Left colon (tissue), 2 donors: ENCODE data around the gene IQGAP2. TPM values are rescaled to one million over a fixed set of nuclear protein-coding genes. Genes with fewer than 3 reads are reported as not detected.
A peak's percentile ranks its signal among the peaks of the same experiment; 100 is the strongest.
"Not testable (repeated sequence)": the region's sequence is repeated elsewhere in the genome, so short reads cannot be mapped to it uniquely, and the experiment has no call there.

Experiments used
- ATAC-seq: fragments of 200-7000 bp; cut with Tn5 transposase; one replicate; pipeline ENCODE4 v1.9.1; 2020; ENCODE audit warnings: mild to moderate bottlenecking, moderate library complexity
- DNase-seq, 2 donors: peaks; one replicate each; pipeline ENCODE4 v3.0.0-alpha.2; 2020
- intact Hi-C, 2 donors: fragments of 100-400 bp; cut with DNase I in 1 of 2; cut with micrococcal nuclease in 1 of 2; formaldehyde crosslinking; loops; one replicate each; pipeline versions ENCODE4 v1.11.2 to v1.14.0; 2022; cut with DNase I, micrococcal nuclease
- total RNA-seq, 2 donors: library from RNA; stranded (reverse); fragmentation: NEBNext Ultra II Directional; extraction: Animal tissue kit (Norgen Biotek cat#: 25700); gene quantifications; one replicate each; pipeline ENCODE4 v1.2.1, GENCODE V29; 2021
- donor health status: DM: no; HTN: no; CAD: no.
- donor health status: DM: yes; HTN: yes; CAD: no.

IQGAP2 gene
- total RNA-seq, 2 donors from 2014 or later: 104 to 123 TPM

DNA sequence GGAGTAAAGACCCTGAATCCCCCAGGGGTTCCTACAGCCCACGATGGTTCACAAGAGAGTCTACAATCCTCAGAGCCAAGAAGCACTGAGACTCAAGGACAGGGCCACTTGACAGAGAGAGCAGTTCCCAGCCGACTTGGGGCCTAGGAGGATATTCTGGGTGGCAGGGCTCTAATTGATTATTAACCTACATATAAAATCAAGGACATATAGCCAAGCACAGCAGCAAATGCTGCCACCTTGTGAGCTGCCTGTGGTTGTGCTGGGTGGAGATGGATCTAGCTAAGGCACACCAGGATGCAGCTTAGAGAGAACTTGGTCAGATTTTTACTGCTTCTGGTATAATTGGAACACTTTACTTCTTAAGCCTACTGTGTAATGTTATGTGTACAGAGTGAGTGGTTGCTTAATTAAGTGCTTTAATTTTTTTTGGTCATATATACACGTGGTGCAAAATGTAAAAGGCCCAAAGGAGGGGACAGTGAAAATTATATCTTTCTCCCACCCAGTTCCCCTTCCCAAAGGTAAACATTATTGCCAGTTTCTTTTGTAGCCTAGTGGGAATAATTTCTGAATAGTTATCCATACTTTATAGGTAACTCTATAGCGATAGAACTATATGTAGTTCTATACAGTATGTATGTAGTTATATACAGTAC is 141.3 kb downstream of the IQGAP2 start:
- intact Hi-C loops: loop anchor here in 1 of 2 donors (10.0 kb wide), 1 partner anchor 140 kb away; the partner anchor contains the start of gene IQGAP2
- ATAC-seq (peak; percentile 85), DNase-seq (peak; percentile 61 to 71)

DNA sequence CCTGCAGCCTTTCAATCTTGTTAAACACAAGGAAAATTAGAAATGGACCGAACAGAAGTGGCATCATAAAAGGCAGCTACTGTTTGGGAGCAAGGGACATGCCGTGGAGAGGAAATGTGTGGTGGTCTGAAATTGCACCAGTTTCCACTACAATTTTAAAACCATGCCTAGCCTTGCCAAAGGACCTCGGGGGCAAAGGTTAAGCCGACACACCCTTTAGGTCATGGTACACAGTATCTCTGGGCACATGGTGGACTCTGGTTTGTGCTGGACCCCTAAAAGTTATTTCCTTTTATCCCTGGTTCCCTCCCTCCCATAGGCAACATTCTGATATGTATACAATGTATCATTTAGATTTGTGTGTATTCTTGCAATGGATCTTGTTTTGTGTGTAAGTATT is 142.1 kb downstream of the IQGAP2 start:
- DNase-seq: no peak
- no peak for ATAC-seq
- intact Hi-C loops: loop anchor here in 1 of 2 donors (10.0 kb wide), 1 partner anchor 140 kb away; the partner anchor contains the start of gene IQGAP2

DNA sequence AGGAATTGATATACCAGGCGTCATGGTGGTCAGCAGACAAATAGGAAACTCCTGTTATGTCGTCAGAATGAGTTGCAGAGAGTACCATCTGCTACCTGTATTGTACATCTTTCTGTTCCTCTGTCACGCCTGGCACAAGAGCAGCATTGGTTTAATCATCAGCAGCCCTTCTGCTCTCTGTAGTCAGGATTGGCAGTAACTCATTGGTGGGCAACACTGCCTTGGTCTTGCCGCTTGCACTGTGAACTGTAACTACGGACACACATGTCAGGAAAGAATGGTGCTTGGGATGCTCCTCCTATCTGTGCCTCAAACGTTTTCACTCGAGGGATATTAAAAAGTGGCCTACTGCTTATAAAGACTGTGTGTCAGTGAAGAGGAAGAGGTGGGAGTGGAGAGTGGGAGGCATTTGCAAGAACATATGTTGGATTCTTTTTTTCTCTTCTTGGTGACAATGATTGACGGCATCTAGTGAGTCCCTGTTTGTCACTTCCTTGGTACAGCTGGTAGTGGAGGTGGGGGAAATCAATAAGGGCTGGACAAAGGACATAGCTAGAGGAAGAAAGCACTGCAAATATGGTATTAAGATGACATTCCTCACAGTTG is 143.5 kb downstream of the IQGAP2 start:
- no peak for DNase-seq
- ATAC-seq: no peak
- intact Hi-C loops: loop anchor here in 1 of 2 donors (10.0 kb wide), 1 partner anchor 142 kb away; the partner anchor contains the start of gene IQGAP2

DNA sequence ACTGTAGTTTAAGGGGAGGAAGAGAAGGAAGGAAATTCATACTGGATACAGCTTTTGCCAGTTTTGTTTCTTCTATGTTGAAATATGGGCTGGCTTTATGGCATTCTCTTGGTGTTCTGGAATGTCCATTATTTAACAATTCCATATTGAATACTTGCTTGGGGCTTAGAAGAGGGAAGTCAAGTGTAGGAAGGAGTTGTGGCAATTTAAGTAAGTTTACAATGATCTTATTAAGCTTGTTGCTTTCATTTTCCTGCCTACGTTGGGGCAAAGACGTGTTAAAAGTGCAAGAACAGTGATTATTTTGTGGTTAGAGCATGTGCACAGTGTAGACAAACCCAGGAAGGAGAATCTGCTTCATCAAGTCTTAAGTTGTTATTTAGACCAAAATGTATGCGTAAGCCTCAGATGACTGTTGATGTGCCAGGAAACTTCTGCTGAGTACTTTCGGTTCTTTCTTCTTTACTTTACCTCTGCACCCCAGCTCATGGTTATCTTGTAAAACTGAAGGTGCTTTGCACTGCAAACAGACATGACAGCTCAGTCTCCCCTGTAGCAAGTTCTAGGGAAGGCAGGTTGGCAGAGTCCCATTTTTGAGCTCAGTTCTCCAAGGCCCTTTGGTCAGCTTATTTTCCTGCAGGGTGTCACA is 144.3 kb downstream of the IQGAP2 start:
- DNase-seq: peak in 1 of 2 donors; percentile 15
- intact Hi-C loops: loop anchor here in 1 of 2 donors (10.0 kb wide), 1 partner anchor 143 kb away; the partner anchor contains the start of gene IQGAP2
- peak; percentile 39 for ATAC-seq

DNA sequence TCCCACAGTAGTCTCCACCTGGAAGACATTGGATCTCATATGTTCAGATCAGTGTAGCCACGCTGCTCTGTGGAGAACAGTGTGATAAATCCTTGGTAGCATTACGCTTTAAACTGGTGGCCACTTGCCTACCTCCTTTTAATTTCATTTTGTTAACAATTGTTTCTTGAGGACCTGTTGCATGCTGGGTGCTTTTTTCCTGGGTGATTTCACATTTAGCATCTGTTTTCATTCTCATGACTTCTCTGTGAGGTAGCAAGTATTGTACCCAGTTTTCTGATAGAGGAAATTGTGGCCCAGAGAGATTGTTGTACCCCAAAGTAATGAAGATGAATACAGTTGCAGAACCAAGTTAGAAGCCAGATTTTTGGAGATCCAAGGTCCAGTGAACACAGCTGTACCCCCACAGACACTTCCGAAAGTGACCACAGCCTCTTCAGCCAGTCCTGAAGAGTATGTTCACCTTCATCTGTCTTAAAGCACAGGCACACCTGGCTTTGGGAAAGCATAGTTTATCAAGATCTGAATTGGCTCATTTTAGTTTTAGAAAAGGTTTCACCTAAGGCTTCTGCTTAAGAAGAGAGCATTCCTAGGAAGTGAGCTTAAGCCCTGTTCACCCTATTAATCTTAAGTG is 144.9 kb downstream of the IQGAP2 start:
- DNase-seq: no peak
- intact Hi-C loops: loop anchor here in 1 of 2 donors (10.0 kb wide), 1 partner anchor 143 kb away; the partner anchor contains the start of gene IQGAP2
- no peak for ATAC-seq

DNA sequence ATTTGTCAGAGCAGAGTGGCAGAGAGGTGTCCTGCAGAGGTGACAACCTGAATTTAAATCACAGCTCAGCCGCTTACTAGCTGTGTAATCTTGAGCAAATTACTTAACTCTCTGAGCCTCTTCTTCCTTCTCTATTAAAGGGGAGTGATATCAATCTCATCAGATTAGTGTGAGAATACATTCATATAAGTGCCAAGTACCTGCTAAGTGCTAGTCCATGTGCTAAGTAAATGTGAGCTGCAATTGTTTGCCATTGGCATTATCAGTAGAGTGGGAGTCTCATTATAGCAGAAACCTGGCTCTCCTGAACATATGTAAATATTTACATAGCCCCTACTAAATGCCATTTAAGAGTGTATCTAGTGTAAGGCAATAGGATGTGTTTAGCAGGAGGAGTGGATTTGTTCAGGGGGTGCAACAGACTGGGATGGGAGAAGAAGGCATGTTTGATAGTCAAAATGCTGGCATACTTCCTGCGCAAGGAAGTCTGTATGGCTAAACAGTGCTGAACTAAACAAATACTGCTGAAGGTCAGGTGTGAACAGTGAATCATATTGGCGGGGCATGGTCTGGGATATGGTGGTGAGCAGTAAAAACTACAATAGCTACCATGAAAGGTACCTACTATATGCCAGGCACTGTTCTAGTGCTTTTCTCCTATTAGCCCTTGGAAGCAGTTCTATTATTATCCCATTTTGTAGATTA is 145.6 kb downstream of the IQGAP2 start:
- peak; percentile 27 to 52 for DNase-seq
- intact Hi-C loops: loop anchor here in 1 of 2 donors (10.0 kb wide), 1 partner anchor 144 kb away; the partner anchor contains the start of gene IQGAP2
- peak; percentile 84 for ATAC-seq

DNA sequence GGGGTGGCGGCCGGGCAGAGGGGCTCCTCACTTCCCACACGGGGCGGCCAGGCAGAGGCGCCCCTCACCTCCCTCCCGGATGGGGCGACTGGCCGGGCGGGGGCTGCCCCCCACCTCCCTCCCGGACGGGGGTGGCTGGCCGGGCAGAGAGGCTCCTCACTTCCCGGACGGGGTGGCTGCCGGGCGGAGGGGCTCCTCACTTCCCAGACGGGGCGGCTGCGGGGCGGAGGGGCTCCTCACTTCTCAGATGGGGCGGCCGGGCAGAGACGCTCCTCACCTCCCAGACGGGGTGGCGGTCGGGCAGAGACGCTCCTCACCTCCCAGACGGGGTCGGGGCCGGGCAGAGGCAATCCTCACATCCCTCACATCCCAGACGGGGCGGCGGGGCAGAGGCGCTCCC is 147.8 kb downstream of the IQGAP2 start:
- ATAC-seq, intact Hi-C loops, DNase-seq: not testable (repeated sequence)

DNA sequence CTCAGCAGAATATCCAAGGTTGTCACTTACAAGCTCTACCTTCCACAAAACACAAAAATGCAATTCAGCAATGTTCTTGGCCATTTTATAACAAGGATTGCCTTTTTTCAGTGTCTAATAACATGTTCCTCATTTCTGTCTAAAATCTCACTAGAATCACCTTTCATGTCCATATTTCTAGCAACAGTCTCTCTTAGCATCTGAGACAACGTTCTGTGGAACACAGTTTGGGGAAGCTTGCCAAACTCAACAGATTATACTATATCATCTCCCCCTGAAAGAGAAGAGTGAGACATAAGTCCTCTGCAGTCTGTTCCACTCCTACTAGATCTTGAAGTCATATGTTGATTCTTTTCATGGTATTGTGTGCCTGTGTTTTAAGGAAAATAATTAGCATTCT is 149.5 kb downstream of the IQGAP2 start:
- DNase-seq (no peak), ATAC-seq (no peak)
- intact Hi-C loops: no loop called here

DNA sequence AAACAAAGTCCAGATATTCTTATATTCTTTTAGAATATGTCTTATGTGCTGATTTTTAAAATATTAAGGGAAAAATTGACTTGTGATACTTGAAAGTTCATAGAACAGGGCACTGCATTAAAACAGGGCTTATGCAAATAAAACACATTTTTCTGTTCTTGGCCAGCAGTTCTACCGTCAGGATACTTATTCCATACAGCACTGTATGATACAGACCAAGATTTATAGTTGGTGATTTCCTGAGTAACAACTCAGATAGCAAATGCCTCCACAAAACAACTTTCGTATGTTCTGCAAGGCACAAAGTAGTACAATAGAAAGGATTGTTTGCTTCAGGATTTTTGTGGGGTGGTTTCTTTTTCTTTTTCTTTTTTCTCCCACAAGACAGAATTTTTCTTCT is 150.2 kb downstream of the IQGAP2 start:
- DNase-seq (no peak), ATAC-seq (no peak)
- intact Hi-C loops: no loop called here

DNA sequence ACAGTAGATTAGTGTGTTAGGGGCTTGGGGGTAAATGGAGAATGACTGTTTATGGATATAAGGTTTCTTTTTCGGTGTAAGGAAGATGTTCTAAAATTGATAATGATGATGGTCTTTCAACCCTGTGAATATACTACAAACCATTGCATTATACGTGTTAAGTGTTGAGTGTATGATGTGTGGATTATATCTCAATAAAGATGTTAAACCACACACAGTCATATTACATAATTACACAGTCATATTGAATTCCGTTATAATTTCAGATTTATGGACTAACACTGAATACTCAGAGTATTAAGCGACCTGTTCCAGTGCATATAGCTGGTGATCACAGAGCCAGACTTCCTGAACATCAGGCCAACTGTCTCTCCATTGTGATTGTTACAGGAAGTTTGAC is 152.0 kb downstream of the IQGAP2 start:
- no peak for ATAC-seq
- no peak for DNase-seq
- intact Hi-C loops: no loop called here

DNA sequence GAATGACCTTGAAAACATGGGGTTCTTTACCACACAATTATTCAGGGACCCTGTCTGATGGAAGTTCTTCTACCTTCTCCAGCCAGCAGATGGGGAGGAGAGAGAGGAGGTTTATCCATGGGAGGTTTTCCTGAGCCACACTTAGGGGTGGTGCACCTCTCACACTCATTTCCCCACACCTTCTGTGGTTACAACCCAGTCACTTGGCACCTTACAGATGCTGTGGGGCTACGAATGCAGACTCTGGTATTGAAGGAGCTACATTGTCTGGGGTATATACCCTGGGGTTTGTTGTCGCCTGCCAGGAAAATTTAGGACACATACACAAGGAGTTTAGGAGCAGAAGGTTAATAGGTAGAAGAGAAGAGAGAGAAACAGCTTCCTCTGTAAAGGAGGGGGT is 152.6 kb downstream of the IQGAP2 start:
- DNase-seq (no peak), ATAC-seq (no peak)
- intact Hi-C loops: no loop called here

DNA sequence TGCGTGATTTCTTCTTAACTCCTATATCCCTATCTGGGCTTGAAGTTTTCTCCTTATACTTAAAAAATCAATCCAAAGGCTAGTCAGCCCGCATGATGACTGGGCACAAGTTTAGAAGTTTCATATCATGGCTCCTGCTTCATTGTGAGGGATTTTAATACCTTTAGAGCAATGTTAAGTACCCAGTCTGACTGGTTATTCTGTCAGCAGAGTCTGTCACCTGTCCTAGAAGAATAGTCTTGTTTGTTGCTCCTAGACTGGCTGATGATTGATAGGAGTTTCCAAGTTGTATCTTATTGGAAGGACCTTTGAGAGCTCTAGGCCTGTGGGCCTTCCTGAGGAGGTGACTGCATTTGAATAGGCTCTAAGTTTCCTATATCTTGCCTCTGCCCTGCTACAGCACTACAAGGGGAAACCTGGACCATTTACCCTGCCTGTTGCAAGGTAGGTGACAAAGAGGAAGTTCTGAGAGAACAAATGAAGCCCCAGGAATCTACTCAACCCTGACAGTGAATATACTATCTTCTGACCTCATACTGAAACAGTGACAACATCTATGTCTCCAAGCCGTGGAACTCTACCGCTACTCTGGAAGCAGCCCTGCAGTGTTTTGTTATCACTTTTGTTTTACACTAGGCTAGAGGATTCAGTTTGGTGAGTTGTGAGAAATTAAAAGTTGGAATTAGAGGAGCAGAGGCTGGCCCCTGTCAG is 153.6 kb downstream of the IQGAP2 start:
- no peak for DNase-seq
- intact Hi-C loops: no loop called here
- peak; percentile 29 for ATAC-seq

DNA sequence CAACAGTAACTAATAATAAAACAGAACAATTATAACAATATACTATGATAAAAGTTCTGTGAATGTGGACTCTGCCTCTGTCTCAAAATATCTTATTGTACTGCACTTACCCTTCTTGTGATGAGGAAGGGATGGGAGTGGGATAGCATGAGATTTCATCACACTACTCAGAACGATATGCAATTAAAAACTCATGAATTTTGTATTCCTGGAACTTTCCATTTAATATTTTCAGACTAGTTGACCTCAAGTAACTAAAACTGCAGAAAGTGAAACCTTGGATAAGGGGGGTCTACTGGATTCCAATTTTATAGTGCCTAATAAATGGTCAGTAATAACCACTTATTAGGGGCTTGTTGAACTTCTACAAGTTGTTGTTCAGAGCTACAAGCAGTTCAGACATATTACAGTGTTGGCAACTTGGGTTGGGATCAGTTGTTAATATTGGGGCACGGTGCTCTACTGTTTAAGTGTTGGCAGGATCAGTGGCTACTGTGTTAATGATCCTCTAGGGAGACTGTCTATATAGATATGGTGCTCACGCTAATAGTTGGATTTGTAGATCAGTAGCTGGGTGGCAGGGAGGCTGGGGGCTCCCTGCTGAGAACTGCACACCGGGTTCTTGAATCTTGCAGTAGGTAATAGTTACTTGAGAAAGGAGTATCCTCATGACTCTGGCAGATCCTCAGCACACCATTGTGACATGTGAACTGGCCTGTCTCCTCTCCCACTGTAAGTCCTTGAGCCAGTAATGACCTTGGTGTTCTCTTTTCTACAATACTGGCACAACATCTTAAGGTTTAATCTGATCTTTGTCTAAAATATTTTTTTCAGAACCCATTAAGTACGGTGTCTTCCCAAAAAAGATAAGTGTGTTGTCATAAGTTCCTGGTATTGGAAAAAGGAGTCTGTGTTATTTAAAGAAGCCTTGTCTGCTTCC is 158.1 kb downstream of the IQGAP2 start:
- intact Hi-C loops: no loop called here
- DNase-seq (no peak), ATAC-seq (no peak)

DNA sequence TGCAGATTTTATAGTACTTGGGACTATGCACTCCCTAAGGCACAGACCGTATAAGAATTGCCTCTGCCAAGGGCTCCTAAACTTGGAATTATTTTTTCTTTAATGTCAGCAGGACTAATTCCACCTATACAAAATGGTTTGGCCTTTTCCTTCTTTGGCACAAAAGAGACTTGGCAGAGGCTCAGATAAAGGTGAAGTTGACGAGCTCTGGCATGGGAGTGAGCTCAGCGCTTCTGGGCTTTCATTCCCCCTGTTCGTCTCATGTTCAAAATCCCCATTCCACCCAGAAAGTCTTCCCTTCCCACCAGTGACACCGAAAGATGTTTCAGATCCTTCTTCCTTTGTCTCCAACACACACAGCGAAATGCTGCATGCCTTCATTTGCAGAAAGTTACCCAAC is 158.9 kb downstream of the IQGAP2 start:
- intact Hi-C loops: no loop called here
- DNase-seq: no peak
- no peak for ATAC-seq

DNA sequence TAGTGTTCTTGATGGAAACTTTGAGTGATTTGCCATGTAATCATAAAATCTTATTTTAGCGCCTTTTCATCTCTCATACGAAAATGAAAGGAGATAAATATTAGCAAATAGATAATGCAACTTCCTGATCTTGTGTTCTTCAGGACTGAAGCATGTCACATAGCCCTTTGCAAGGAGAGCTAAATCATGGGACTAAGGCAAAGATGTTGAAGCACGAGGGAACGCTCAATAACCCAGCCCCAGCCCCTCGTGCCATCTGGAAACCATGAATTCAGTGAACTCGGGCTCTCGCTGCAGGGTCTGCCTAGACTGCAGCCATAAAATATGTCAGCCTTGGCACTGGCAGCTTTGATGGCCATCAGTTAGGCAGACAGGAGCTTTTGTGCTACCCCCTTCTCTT is 161.9 kb downstream of the IQGAP2 start:
- intact Hi-C loops: no loop called here
- ATAC-seq: no peak
- no peak for DNase-seq

DNA sequence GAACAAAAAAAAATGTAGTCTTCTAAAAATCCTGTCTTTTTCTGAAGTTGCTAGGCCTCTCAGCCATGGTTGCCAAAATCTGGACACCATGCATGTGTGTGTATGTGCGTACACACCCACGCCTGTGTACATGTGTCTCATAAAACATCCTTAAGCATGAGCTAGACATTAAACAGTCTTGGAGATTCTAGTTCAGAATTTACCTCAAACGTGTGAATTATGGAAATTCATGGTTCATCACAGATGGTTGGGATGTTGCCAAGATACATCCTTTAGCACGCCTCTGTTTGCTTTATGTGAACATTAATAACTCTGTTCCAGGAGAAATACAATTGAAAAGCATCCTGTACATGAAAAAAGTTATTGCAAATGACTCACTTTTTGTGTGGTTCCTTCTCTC is 167.1 kb downstream of the IQGAP2 start:
- DNase-seq (no peak), ATAC-seq (no peak)
- intact Hi-C loops: no loop called here

DNA sequence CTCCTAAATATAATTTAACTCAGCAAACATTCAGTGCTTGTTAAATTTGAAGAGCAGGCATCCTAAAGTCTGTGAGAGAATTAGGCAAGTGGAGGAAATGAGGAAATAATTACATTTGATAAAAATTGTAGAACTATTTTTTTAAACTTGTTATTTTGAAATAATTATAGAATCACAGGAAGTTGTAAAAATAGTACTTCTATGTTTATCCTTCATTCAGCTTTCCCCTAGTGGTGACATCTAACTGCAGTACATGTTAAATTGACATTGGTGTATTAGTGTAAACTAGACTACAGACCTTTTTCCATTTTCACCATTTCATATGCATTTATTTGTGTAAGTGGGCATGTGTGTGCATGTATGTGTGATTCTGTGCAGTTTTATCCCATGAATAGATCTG is 168.5 kb downstream of the IQGAP2 start:
- DNase-seq (no peak), ATAC-seq (no peak)
- intact Hi-C loops: no loop called here
